Measurements from ENCODE around the gene SRD5A1. TPM values are rescaled to one million over a fixed set of nuclear protein-coding genes. Genes with fewer than 3 reads are reported as not detected.

Gene SRD5A1
- total and polyA plus RNA-seq, 2 experiments from 2014 or later: 18.2 to 87.3 TPM

DNA sequence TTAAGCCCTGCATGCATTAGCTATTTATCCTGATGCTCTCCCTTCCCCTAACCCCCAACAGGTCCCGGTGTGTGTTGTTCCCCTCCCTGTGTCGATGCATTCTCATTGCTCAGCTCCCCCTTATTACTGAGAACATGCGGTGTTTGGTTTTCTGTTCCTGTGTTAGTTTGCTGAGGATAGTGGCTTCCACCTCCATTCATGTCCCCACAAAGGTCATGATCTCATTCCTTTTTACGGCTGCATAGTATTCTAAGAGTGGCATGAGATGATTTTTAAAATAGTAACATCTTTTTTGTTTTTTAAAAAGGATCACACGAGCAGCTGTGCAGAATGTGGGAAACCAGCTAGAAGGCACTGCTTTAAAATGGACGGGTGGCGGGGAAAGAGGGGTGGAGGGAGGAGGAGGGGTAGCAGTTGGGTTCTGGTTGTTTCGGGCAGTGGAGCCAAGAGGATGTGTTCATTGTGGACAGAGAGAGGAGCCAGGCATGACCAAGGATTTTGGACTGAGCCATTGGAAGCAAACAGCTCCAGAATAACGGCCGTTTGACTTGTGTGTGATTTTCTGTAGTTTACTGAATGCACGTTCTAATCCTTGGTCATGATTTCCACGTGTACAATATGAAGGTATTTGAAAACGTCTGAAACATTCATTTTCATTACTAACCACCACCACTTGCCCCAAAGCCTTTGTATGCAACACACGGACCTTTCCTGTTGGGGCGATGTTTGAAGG lies 78.3 kb downstream of the SRD5A1 start:
- H3K27me3 ChIP-seq (ENCODE audit: insufficient read depth): peaks cover 10% of the 10 kb centered on the region; the same call in 1 of the 2 replicates
- H3K4me1 Mint-ChIP-seq: peaks cover 27% of the 10 kb centered on the region
- H3K79me2 ChIP-seq (replicated peaks; ENCODE audit: insufficient read depth): peaks cover 20% of the 10 kb centered on the region
- H3K27me3 Mint-ChIP-seq (ENCODE audit: insufficient read depth, low read depth, poor library complexity): peaks cover 12% of the 10 kb centered on the region
- peak overlapping the region; percentile 93; the same call in 1 of the 2 replicates for H3K27ac ChIP-seq (ENCODE audit: low read depth)
- ATAC-seq (no peak), DNase-seq (ENCODE audit: low spot score) (no peak)
- H4K20me1 ChIP-seq (replicated peaks; ENCODE audit: insufficient read depth): peaks cover 20% of the 10 kb centered on the region
- TF ChIP-seq, protein P1, sequence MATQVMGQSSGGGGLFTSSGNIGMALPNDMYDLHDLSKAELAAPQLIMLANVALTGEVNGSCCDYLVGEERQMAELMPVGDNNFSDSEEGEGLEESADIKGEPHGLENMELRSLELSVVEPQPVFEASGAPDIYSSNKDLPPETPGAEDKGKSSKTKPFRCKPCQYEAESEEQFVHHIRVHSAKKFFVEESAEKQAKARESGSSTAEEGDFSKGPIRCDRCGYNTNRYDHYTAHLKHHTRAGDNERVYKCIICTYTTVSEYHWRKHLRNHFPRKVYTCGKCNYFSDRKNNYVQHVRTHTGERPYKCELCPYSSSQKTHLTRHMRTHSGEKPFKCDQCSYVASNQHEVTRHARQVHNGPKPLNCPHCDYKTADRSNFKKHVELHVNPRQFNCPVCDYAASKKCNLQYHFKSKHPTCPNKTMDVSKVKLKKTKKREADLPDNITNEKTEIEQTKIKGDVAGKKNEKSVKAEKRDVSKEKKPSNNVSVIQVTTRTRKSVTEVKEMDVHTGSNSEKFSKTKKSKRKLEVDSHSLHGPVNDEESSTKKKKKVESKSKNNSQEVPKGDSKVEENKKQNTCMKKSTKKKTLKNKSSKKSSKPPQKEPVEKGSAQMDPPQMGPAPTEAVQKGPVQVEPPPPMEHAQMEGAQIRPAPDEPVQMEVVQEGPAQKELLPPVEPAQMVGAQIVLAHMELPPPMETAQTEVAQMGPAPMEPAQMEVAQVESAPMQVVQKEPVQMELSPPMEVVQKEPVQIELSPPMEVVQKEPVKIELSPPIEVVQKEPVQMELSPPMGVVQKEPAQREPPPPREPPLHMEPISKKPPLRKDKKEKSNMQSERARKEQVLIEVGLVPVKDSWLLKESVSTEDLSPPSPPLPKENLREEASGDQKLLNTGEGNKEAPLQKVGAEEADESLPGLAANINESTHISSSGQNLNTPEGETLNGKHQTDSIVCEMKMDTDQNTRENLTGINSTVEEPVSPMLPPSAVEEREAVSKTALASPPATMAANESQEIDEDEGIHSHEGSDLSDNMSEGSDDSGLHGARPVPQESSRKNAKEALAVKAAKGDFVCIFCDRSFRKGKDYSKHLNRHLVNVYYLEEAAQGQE (IDR thresholded peaks at IDR 0.05; ENCODE audit: unreplicated experiment): no peak
- no peak for TF ChIP-seq JUNB (IDR thresholded peaks at IDR 0.05; ENCODE audit: unreplicated experiment)
- no peak for TF ChIP-seq EZH2 (IDR thresholded peaks at IDR 0.05; ENCODE audit: low read depth, unreplicated experiment)
- no peak for TF ChIP-seq ZNF331 (CRISPR knock-in tag; IDR thresholded peaks at IDR 0.05; ENCODE audit: low read depth)
- TF ChIP-seq, protein P2, sequence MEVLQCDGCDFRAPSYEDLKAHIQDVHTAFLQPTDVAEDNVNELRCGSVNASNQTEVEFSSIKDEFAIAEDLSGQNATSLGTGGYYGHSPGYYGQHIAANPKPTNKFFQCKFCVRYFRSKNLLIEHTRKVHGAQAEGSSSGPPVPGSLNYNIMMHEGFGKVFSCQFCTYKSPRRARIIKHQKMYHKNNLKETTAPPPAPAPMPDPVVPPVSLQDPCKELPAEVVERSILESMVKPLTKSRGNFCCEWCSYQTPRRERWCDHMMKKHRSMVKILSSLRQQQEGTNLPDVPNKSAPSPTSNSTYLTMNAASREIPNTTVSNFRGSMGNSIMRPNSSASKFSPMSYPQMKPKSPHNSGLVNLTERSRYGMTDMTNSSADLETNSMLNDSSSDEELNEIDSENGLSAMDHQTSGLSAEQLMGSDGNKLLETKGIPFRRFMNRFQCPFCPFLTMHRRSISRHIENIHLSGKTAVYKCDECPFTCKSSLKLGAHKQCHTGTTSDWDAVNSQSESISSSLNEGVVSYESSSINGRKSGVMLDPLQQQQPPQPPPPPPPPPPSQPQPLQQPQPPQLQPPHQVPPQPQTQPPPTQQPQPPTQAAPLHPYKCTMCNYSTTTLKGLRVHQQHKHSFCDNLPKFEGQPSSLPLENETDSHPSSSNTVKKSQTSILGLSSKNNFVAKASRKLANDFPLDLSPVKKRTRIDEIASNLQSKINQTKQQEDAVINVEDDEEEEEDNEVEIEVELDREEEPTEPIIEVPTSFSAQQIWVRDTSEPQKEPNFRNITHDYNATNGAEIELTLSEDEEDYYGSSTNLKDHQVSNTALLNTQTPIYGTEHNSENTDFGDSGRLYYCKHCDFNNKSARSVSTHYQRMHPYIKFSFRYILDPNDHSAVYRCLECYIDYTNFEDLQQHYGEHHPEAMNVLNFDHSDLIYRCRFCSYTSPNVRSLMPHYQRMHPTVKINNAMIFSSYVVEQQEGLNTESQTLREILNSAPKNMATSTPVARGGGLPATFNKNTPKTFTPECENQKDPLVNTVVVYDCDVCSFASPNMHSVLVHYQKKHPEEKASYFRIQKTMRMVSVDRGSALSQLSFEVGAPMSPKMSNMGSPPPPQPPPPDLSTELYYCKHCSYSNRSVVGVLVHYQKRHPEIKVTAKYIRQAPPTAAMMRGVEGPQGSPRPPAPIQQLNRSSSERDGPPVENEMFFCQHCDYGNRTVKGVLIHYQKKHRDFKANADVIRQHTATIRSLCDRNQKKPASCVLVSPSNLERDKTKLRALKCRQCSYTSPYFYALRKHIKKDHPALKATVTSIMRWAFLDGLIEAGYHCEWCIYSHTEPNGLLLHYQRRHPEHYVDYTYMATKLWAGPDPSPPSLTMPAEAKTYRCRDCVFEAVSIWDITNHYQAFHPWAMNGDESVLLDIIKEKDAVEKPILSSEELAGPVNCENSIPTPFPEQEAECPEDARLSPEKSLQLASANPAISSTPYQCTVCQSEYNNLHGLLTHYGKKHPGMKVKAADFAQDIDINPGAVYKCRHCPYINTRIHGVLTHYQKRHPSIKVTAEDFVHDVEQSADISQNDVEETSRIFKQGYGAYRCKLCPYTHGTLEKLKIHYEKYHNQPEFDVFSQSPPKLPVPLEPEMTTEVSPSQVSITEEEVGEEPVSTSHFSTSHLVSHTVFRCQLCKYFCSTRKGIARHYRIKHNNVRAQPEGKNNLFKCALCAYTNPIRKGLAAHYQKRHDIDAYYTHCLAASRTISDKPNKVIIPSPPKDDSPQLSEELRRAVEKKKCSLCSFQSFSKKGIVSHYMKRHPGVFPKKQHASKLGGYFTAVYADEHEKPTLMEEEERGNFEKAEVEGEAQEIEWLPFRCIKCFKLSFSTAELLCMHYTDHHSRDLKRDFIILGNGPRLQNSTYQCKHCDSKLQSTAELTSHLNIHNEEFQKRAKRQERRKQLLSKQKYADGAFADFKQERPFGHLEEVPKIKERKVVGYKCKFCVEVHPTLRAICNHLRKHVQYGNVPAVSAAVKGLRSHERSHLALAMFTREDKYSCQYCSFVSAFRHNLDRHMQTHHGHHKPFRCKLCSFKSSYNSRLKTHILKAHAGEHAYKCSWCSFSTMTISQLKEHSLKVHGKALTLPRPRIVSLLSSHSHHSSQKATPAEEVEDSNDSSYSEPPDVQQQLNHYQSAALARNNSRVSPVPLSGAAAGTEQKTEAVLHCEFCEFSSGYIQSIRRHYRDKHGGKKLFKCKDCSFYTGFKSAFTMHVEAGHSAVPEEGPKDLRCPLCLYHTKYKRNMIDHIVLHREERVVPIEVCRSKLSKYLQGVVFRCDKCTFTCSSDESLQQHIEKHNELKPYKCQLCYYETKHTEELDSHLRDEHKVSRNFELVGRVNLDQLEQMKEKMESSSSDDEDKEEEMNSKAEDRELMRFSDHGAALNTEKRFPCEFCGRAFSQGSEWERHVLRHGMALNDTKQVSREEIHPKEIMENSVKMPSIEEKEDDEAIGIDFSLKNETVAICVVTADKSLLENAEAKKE (CRISPR knock-in tag; IDR thresholded peaks at IDR 0.05): no peak
- TF ChIP-seq, protein P3, sequence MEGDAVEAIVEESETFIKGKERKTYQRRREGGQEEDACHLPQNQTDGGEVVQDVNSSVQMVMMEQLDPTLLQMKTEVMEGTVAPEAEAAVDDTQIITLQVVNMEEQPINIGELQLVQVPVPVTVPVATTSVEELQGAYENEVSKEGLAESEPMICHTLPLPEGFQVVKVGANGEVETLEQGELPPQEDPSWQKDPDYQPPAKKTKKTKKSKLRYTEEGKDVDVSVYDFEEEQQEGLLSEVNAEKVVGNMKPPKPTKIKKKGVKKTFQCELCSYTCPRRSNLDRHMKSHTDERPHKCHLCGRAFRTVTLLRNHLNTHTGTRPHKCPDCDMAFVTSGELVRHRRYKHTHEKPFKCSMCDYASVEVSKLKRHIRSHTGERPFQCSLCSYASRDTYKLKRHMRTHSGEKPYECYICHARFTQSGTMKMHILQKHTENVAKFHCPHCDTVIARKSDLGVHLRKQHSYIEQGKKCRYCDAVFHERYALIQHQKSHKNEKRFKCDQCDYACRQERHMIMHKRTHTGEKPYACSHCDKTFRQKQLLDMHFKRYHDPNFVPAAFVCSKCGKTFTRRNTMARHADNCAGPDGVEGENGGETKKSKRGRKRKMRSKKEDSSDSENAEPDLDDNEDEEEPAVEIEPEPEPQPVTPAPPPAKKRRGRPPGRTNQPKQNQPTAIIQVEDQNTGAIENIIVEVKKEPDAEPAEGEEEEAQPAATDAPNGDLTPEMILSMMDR (conservative IDR thresholded peaks at IDR 0.05; ENCODE audit: low read depth in 2 of 2): no peak
- TF ChIP-seq NANOG (IDR thresholded peaks at IDR 0.05; ENCODE audit: borderline replicate concordance): no peak
- TF ChIP-seq EZH2phosphoT487 (IDR thresholded peaks at IDR 0.05; ENCODE audit: unreplicated experiment): no peak
- no peak for TF ChIP-seq POLR2AphosphoS5 (IDR thresholded peaks at IDR 0.05; ENCODE audit: low read depth)
- peak overlapping the region; percentile 84 for H3K4me3 Mint-ChIP-seq
- H3K4me1 ChIP-seq (ENCODE audit: insufficient read depth): peaks cover 13% of the 10 kb centered on the region
- H3K9me2 ChIP-seq (ENCODE audit: insufficient read depth): no peaks in the 10 kb centered on the region
- peak overlapping the region; percentile 94 for H3K4me2 ChIP-seq
- H3K4me3 ChIP-seq: peak overlapping the region; percentile 91
- peak overlapping the region; percentile 61 for H2AFZ ChIP-seq
- H3F3A ChIP-seq (replicated peaks; ENCODE audit: low read depth): 0 out of 2 replicates have a peak, but pooled peaks cover 6% of the 10 kb centered on the region
- no peaks in the 10 kb centered on the region for H3K36me3 ChIP-seq (ENCODE audit: insufficient read depth)
- H3K27ac Mint-ChIP-seq: no peak overlapping the region
- no peaks in the 10 kb centered on the region; the same call in 2 of the 3 replicates for H3K36me3 Mint-ChIP-seq (ENCODE audit: low read depth)
- H3K9me3 Mint-ChIP-seq: no peaks in the 10 kb centered on the region; the same call in 1 of the 3 replicates
